ENCODE measurements around the gene ELOVL3.

GRCh38 chr10:102266670-102267069 lies 40.6 kb downstream of the ELOVL3 start:
- TF ChIP-seq CTCF (IDR thresholded peaks at IDR 0.05; ENCODE audit: low read length) (no peak), EZH2 (optimal IDR thresholded peaks at IDR 0.05; ENCODE audit: low read depth, low read length) (no peak), EZH2phosphoT487 (IDR thresholded peaks at IDR 0.05; ENCODE audit: low read length) (no peak)

Data from MM.1S (cell line).